ENCODE data around the gene FBLN1.
"Not testable (repeated sequence)": the region's sequence is repeated elsewhere in the genome, so short reads cannot be mapped to it uniquely, and the experiment has no call there.

The FBLN1 gene

DNA sequence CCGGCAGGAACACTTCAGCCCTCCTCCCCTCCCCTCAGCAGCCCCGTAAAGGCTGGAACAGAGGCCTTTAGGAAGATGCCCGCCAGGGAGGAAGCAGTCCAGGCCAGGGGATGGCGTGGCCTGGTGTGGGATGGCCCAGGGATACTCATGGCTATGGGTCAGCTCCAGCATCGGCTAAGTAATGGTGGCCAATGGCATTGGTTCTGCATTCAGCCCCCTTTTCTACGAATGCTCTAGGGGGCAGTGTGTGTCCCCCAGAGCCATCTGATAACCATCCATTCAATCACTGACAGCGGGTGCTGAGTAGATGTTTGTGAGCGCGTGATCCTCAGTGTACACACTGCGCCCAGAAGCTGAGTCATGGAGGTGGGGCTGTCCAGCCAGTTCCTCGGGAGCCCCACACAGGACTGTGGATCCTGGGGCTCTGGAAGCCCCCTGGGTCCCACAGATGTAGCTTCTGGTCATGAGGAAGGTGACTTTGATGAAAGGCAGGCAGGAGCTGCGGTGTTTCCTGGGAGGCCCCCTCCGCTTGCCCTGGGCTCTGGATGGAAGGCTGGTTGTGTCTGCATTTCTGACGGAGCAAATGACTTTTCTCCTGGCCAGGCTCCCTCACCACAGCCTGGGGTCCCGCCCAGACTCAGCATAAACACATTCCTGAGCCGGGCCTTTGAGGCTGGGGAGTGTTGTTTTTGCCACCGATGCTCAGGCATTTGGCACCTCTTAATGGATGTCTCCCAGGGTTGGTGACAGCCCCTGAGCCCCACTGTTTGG is 46.5 kb downstream of the FBLN1 start:
- DNase-seq = no peak

DNA sequence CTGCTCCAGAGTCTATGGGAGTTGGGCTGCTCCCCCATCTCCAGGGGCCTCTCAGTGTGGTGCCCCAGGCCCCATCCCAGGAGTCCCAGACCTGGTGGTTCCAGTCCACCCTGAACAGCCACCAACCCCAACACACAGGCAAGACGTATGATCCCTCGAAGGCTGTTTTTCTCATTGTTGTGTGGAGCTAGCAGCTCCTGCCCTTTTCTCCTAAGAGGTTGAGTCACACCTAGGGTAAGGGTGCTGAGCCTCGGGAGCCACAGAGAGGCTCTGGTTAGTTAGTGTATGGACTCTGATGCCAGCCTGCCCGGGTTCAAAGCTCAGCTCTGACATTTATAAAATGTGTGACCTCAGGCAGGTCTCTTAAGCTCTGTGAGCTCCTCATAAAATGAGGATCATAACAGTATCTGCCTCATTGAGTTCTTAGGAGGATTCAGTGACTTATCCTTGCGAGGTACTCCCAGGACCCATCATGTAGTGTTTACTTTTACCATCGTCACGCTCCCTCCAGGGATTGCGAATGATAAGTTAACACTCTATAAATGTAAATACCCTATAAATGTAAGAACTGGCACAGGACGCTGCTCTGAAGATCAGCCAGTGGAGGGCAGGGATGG is 47.2 kb downstream of the FBLN1 start:
- DNase-seq = no peak

DNA sequence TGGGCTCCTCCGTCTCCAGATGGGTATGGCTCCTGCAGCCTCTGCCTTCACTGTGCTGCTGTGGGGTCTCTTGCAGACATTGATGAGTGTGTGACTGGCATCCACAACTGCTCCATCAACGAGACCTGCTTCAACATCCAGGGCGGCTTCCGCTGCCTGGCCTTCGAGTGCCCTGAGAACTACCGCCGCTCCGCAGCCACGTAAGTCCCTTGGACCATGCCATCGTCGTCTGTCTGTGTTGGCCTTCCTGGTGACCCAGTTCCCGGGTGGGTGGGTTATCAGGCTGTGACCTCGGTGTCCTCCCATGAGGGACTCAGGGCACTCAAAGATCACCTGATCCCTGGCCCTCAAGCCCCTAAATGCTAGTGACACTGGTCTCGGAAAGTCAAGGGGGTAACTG is 47.7 kb downstream of the FBLN1 start:
- no peak for DNase-seq

DNA sequence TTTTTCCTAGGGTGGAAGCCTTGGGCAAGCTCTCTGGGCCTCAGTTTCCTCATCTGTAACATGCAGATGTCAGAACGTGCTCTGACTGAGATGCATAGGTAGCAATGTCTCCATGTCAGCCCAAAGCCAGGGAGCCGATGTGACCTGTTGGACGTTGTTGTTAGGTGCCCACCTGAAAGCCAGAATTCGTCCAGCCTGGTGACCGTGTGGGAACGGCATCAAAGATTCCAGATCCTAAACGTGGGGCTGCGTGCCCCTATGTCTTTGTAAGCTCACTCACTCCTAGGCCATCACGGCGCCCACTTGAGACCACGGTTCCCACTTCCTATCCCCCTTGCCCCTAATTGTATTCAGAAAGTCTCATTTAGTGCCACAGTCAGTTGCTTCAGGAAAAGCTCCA is 48.2 kb downstream of the FBLN1 start:
- DNase-seq = no peak

DNA sequence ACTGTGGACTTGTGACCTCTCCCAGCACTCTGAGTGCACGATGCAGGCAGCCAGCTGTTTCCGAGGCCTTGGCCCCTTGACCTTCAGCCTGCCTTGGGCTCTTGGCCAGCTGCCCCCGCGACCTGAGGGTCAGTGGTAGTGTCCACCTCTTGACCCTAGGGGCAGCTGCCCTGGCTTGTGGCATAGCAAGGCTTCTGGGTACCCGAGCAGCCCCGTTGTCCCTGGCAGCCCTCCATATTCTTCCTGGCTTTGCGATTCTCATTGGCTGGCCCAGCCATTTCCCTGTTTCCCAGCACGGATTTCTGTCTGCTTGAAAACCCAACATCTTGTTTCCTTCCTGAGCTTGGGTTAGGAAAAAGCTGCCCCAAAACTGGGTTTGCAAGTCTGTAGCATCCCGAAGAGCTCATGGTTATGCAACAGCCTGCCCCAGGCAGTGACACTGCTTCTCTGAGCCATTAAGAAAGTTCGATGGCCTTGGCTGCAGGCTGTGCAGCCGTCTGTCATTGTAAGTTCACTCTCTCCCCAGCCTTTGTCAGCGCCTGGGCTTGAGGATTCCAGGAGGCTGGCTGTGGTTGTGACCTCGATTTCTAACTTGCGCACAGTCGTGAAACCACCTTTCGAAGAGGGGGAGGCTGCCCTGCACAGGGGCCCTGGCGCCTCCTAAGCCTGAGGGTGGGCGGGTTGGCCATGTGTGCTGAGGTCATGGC is 48.8 kb downstream of the FBLN1 start:
- DNase-seq = no peak

DNA sequence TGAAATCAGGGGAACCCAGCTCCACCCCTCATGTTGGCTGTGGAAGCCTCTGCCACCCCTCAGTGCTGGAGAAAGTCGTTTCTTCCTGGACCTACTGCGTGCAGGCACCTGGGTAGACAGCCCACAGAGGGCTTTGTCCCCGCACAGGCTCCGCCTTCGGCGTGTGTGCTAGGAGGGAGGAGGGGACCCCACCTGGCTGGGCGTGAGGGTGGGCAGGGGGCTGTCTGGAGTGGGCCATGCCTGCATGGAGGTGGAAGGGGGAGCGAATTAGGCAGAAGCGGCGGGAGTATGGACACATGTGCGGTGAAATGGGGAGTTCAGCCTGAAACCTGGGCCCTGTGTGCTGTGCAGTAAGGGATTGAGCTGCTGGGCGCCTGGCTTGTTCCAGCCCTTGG is 49.3 kb downstream of the FBLN1 start:
- DNase-seq = no peak

DNA sequence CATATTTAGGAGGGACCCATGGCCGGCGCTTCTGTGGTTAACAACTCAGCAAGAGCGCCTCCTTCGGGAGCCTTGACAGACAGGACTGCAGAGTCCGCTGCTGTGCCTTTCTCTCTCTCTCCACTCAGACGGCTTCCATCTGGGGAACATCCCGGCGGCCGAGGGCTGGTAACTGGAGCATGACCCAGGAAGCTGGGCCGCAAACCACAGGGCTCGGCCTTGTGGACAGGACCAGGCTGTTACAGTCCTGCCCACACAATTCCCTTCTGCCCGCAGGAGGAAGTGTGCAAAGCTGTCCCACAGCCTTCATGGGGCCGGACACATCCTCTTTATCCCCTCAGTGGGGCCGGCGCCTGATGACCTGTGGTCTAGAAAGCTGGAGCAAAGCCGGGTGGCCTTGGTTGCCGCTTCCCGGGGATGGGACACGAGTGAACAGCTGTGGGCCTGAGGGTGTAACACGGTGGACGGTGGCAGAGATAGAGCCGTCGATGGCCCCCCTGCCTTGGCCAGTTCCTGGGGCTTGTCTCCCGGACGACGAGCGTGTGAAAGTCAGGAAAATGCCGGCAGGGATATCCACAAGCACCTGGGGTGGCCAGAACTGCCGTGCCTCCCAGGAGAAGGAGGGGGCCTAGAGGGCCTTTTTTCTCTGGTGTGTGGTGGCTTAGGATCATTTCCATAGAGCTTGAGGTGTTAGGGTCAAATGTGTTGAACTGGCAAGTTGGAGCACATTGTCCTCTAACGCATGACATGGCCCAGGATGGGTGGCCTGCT is 50.1 kb downstream of the FBLN1 start:
- no peak for DNase-seq

DNA sequence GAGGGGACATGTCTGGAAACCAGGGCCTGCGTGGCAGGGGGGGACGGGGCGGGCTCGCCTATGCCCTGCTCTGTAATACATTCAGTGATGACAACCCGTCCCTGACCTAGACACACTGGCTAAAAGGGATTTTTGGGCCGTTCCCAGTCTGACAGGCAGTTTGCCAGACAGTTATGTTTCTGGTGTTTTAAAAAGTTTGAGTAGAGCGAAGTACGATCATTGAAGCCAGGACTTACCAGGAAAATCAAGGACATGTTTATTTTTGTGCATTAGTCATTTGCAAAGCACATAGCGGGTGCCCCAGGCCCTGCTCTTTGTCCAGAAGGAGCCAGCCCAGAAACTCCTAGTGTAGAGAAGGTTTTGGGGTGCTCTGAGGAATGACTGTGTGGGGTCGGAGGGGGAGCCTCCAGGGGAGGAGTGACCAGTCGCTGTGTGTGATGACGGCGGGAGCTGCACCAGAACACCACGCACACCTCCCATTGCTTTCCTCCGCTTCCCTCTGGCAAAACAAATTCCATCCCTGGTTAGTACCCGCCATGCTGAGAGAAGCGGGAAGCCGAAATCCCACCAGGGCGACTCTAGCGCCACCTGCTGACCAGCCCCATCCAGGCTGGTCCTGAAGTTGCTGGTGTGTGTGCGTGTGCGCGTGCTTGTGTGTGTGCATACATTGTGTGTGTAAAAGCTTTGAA is 50.8 kb downstream of the FBLN1 start:
- DNase-seq = peak; percentile 75

DNA sequence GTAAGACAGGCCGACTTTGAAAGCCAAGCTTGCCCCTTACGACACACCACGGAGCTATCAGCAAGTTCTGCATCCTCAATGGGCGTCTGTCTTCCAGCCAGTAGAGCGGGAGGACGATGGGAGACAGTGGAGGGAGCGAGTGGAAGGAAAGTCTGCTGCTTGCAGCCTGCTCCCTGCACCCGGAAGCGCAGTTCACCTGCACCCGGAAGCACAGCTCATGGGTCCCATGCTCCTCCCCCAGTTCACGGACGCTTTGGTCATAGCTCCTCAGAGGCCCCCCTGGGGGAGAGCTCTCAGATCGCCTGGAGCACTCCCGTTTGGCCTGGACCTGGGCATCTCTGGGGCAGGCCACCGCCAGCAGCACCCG is 51.3 kb downstream of the FBLN1 start:
- no peak for DNase-seq

DNA sequence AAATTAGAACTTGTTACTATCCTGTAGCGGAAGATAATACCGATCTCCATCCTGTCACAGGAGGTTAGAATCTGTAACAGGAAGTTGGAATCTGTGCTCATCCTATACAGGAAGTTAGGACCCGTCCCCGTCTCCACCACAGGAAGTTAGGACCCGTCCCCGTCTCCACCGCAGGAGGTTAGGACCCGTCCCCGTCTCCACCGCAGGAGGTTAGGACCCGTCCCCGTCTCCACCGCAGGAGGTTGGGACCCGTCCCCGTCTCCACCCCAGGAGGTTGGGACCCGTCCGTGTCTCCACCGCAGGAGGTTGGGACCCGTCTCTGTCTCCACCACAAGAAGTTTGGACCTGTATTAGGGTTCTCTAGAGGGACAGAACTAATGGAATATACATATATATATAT is 52.2 kb downstream of the FBLN1 start:
- no peak for DNase-seq

DNA sequence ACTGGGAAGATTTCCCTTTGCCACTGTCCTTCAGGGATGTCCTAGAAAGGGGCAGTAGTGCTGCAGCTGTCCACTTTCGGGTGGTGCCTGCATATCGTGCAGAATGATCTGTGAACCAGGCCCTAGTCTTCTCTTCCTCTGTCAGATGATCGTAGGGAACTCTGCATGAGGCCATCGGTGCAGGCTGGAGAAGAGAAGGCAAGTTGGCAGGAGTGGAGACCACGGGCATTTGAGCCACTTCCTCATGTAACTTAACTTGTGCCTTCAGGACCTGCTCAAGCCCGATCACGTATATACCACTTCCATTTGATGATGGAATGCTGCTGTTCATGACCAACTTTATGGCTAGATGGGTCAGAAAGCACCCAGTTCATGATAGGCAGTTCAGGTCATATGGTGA is 55.2 kb downstream of the FBLN1 start:
- DNase-seq = not testable (repeated sequence)

DNA sequence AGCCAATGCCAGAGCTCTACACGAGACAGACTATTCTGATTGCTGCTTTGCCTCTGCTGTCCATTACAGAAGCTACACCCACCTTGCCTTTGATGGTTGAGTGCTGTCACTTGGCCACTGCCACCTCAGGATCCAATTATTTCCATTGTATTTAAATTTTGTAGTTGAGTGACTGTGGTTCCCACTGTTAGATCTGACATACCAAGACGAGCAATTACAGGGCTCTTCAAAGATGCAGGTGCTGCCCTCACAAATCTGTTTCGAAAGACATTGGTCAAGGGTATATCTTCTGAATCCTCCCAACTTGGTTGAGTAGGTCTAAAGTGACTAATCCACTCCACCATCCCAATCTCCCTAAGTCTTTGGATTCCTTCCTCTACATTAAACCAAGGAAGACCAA is 57.4 kb downstream of the FBLN1 start:
- not testable (repeated sequence) for DNase-seq

DNA sequence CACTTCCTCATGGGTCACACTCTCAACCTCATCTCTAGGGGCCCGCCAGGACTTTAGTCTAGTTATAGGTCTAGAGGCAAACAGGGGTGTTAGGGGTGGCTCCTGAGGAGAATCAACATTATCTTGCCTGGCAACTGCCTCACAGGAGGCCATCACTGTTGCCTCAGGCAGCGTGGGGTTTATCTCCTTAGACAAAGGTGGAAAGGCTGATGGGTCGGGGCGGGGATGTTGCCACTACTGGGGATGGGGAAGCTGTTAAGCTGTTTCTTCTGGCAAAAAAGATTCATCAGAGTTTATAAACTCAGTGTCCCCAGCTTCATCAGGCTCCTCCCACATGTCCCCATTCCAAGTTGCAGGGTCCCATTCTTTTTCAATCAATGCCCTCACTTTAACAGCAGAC is 58.1 kb downstream of the FBLN1 start:
- DNase-seq = not testable (repeated sequence)

DNA sequence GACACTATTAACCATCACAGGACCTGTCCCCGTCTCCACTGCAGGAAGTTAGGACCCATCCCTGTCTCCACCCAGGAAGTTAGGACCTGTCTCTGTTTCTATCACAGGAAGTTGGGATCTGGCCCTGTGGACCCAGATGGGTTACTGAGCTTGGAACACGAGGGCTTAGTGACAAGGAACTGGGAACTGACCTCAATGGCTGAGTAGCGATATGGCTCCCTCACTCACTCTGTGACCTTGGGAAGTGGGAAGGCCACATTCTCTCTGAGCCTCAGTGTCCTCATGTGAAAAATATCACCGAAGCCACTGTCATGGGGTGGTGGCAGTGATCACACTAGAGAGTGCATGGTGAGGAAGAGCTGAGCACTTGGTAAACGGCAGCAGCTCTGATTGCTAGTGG is 59.4 kb downstream of the FBLN1 start:
- no peak for DNase-seq

DNA sequence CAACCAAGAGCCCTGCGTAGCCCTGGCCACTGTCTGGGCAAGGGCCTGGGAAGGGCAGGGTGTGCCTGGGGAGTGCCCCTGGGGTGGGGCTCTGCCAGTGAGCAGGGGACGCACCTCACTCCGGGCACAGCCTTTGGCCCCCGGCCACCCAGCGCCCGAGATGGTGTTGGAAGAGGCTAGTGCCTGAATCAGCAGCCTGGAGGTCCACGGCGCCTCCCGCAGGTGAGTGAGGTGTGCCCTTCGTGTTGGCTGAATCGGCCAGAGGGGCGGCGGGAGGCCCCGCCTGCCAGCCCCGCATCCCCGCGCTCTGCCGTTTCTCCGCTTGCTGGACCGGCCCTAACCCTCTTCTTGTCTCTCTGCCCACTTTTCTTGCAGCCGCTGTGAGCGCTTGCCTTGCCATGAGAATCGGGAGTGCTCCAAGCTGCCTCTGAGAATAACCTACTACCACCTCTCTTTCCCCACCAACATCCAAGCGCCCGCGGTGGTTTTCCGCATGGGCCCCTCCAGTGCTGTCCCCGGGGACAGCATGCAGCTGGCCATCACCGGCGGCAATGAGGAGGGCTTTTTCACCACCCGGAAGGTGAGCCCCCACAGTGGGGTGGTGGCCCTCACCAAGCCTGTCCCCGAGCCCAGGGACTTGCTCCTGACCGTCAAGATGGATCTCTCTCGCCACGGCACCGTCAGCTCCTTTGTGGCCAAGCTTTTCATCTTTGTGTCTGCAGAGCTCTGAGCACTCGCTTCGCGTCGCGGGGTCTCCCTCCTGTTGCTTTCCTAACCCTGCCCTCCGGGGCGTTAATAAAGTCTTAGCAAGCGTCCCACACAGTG is 60.1 kb downstream of the FBLN1 start:
- DNase-seq = no peak

DNA sequence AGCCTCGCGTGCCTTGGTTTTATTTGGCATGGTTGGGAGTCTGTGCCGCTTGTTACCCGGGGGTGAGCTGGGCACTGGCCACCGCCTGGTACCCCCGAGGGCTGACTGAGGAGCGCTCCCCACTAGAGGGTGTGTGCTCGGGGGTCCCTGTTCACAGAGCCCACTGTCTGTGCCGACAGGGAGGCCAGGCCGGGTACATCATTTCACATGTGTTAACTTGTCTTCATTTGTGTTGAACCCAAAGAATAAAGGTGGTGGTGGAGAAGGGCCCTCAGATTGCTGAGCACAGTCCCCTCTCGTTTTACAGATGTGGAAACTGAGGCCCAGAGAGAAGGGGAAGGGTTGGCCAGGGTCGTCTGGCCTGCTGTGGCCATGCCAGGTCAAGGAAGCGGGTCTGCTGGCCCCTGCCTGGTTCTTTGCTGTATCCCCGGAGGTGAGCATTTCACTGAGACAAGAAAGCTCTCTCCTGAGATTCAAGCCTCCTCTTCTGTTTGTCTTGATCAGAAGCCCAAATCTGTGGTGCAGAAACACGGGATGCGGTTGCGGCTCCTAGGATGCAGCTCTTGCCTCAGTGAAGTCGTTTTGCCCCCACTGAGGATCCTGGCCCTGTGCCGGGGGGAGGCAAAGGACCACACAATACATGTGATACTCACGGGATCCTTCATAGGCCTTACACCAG is 60.8 kb downstream of the FBLN1 start:
- DNase-seq = no peak

DNA sequence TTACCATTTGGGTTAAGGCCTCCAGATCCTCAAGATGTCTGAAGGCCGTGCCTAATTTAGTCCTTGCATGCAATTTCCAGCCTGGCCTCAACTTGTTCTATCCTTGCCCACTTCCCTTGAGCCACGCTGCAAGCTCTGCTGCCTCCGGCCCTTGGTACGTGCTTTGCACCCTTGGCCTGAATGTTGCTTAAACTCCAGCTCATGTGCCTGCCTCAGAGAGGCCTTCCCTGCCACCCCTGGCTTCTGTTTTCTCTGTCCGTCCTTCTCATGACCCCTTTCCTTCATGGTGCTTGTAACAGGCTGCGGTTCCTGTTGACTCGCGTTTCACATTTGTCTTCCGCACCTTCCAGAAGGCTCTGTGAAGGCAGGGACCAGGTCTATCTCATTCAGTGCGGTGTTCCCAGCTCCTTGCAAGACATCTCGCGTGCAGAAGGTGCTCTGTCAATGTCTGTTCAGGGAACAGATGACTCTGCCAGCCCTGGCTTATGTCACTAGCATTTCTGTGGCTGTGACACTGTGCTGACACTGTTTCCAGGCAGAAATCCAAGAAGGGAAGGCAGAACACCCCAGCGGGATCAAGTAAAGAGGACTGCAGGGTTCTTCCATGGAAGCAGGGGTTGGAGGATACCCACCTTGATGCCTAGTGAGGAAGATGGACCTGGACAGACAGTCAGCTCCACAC is 61.8 kb downstream of the FBLN1 start:
- no peak for DNase-seq

DNA sequence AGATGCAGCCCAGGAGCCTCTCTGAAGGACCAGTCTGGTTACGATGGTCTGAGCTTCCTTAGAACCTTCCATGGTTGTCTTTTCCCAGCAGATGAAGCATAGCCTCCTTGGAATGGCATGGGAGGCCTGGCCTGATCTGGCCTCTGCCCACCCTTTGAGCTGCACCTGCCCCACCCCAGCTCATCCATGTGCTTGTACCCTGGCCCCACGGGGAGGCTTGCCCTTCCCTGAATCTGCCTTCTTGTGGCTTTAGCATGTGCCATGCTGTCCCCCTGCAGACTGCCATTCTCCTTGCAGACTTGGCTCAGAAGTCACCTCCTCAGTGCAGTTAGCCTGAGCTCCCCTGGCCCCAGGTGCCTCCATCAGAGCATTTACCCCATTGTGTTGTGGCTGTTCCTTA is 62.5 kb downstream of the FBLN1 start:
- DNase-seq = no peak

DNA sequence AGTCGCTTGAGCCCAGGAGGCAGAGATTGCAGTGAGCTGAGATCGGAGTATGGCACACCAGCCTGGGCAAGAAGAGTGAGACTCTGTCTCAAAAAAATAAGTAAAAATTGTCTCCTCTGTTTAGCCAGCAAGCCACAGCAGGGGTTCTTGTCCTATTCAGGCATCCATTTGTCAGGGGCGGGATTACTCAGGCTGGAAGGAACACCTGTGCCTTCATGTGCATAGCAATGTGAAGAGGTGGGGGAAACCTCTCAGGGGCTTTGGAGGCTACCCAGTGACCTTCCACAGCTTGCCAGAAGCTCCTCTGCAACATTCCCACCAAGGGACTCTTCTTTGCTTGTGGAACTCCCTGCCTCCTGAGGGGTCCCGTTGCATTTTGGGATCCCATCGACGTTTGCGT is 63.3 kb downstream of the FBLN1 start:
- DNase-seq = no peak

DNA sequence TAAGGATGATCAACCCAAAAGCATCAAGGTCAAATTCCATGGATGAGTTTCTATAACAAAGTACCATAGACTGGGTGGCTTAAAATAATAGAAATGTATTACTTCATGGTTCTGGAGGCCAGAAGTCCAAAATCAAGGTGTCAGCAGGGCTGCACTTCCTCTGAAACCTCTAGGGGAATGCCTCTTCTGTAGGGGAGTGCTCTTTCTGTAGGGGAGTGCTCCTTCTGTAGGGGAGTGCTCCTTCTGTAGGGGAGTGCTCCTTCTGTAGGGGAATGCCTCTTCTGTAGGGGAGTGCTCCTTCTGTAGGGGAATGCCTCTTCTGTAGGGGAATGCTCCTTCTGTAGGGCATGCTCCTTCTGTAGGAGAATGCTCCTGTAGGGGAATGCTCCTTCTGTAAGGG is 65.5 kb downstream of the FBLN1 start:
- DNase-seq = no peak

DNA sequence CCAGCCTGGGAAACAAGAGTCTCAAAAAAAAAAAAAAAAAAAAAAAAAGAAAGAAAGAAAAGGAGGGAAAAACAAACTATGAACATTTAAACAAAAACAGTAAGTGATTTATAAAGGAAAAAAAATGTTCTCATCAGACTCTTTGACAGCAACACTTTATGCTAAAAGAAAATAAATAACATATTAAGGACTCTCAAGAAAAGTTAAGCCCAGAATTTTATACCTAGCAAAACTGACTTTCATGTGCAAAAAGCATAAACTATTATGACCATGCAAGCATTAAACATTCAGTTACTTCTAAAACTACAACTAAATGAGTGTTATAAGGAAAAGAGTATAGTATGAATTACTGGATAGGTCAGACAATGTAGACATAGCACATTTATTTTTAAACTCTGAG is 68.4 kb downstream of the FBLN1 start:
- no peak for DNase-seq
